HEK293T (cell line): ENCODE data around the gene TMEM229B.

Source experiments
- BHLHE40 ChIP-seq: fragments of 450-650 bp; IDR thresholded peaks from 2 replicates; pipeline ENCODE4 v1.6.1; 2016; ENCODE audit warnings: mild to moderate bottlenecking, moderate library complexity, borderline replicate concordance
- ELF4 ChIP-seq: fragments of 450-650 bp; IDR thresholded peaks from 2 replicates; pipeline ENCODE4 v1.6.1; 2017; ENCODE audit warnings: antibody characterized with exemption
- FOXM1 ChIP-seq: fragments of 450-650 bp; IDR thresholded peaks from 2 replicates; pipeline ENCODE4 v1.6.1; 2017; ENCODE audit warnings: mild to moderate bottlenecking, borderline replicate concordance
- NFRKB ChIP-seq: fragments of 450-650 bp; IDR thresholded peaks from 2 replicates; pipeline ENCODE4 v1.6.1; 2016; ENCODE audit warnings: mild to moderate bottlenecking, moderate library complexity
- PKNOX1 ChIP-seq: fragments of 450-650 bp; IDR thresholded peaks from 2 replicates; pipeline ENCODE4 v1.6.1; 2016
- SP1 ChIP-seq: fragments of 450-650 bp; IDR thresholded peaks from 2 replicates; pipeline ENCODE4 v1.6.1; 2017

DNA sequence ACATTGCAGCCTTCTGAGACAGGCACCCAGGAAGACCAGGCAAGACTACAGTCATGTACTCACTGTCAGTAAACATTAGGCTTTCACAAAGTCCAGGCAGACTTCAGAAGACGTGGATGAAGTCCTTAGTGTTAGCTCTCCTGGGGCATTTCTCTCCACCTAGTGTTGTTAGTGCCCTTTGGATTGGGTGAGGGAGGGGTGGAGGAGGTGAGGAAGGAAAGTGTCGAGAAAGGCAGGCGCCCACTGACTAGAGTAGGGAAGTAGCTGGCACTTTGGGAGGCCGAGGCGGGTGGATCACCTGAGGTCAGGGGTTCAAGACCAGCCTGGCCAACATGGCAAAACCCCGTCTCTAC is 20.2 kb downstream of the TMEM229B start:
- TF ChIP-seq NFRKB = no peak
- no peak for TF ChIP-seq BHLHE40
- no peak for TF ChIP-seq FOXM1
- no peak for TF ChIP-seq SP1
- no peak for TF ChIP-seq ELF4
- TF ChIP-seq PKNOX1 = no peak
